Measurements from ENCODE around the gene ADGRG6.

Gene ADGRG6

DNA sequence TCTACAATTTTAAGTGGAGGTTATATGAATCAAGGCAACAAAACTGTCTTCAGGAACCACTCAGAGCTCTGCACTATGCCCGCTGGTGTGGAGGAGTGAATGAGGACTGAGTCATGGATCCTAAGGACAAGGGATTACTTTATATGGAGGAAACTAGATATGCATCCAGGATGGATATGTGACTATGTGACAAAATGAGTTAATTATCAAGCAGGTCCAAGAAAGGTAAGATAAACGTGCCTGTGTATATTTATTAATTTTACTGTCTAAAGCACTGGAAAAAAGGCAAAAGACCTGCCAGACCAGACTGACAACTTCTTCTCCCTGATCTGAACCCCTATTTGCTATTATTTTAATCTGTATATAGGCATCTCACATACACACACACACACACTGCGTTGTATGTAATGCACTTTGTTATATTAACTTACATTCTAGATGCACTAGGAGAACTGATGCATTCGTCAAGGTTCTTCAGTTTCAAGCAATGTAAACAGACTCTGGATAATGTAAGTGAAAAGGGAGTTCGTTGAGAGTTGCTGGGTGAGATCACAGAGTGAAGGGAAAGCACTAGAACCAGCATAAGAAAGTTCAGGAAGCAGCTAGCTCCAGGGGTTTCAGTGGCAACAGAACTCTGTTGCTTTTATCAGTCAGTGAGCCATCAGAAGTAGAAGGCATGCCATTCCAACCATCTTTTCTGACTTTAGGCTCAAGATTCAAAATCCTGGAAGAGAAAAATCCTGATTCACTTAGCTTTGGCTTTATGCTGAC lies 26.4 kb upstream of the ADGRG6 start:
- TF ChIP-seq POLR2AphosphoS5 (IDR thresholded peaks at IDR 0.05; ENCODE audit: low read depth, low read length), result no peak
- no peak for TF ChIP-seq TAF1 (IDR thresholded peaks at IDR 0.05; ENCODE audit: borderline replicate concordance, insufficient read depth, low read length)
- no peak for TF ChIP-seq SIN3A (IDR thresholded peaks at IDR 0.05; ENCODE audit: borderline replicate concordance, insufficient read depth, low read length)
- TF ChIP-seq, protein P1, sequence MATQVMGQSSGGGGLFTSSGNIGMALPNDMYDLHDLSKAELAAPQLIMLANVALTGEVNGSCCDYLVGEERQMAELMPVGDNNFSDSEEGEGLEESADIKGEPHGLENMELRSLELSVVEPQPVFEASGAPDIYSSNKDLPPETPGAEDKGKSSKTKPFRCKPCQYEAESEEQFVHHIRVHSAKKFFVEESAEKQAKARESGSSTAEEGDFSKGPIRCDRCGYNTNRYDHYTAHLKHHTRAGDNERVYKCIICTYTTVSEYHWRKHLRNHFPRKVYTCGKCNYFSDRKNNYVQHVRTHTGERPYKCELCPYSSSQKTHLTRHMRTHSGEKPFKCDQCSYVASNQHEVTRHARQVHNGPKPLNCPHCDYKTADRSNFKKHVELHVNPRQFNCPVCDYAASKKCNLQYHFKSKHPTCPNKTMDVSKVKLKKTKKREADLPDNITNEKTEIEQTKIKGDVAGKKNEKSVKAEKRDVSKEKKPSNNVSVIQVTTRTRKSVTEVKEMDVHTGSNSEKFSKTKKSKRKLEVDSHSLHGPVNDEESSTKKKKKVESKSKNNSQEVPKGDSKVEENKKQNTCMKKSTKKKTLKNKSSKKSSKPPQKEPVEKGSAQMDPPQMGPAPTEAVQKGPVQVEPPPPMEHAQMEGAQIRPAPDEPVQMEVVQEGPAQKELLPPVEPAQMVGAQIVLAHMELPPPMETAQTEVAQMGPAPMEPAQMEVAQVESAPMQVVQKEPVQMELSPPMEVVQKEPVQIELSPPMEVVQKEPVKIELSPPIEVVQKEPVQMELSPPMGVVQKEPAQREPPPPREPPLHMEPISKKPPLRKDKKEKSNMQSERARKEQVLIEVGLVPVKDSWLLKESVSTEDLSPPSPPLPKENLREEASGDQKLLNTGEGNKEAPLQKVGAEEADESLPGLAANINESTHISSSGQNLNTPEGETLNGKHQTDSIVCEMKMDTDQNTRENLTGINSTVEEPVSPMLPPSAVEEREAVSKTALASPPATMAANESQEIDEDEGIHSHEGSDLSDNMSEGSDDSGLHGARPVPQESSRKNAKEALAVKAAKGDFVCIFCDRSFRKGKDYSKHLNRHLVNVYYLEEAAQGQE (IDR thresholded peaks at IDR 0.05; ENCODE audit: insufficient read depth in 1 of 2, low read depth in 2 of 2, low read length in 2 of 2), result no peak
- no peak for TF ChIP-seq FOXP2 (optimal IDR thresholded peaks at IDR 0.05; ENCODE audit: borderline replicate concordance, extremely low read depth, extremely low read length, insufficient read depth)

DNA sequence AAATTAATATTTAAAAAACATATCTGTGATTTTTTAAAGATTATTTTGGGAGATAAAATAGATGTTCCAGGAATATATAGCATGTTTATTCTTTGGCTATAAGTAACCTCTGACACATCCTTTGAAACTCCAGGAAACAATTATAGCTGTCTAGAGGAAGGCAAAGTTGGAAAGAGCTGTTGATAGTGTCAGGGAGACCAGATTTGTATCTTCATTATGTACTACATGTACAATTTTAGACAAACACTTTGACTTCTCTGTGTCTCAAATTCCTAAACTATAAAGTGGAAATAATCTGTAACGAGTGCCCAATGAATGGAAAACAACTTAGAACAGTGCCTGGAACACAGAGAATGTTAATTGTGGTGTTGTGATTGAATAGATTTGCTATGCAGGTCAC lies 25.6 kb upstream of the ADGRG6 start:
- TF ChIP-seq POLR2AphosphoS5 (IDR thresholded peaks at IDR 0.05; ENCODE audit: low read depth, low read length) (no peak), FOXP2 (optimal IDR thresholded peaks at IDR 0.05; ENCODE audit: borderline replicate concordance, extremely low read depth, extremely low read length, insufficient read depth) (no peak), TAF1 (IDR thresholded peaks at IDR 0.05; ENCODE audit: borderline replicate concordance, insufficient read depth, low read length) (no peak)

DNA sequence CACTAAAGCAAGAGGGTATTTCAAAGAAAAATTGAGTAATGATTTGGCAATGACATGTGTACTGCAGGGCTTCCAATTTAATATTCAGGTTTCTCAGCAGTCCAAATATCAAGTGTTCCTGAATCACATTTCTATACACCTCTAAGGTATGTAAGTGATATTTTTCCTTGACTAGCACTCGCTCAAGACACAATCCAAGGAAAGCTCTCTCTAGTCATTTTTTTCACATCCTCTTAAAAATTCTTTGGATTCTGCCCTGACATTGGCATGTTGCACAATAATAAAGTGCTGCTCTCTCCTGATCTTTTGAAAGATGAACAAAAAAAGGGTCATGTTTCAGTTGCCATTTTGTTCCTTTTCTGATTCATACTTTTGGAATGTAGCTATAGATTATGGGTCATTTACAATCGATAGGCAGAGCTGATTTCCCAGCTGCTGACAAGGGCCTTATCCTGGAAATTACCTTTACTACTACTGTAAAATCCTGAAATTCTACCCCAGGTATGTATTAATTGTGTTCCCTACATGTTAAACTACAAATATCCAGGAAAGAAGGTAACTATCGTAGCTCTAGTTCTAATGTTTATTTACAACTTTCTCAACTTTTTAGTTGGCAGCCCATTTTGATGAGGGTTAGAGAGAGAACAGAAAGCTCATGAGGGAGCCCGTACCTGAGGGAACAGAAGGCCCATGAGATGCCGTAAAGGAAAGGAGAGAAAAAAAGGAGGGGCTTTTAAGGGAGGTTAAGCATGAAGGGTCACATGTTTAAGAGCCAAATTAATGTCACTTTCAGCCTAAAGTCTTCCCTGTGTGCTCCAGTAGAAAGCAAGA lies 22.2 kb upstream of the ADGRG6 start:
- TF ChIP-seq TAF1 (IDR thresholded peaks at IDR 0.05; ENCODE audit: borderline replicate concordance, insufficient read depth, low read length) (no peak), SIN3A (IDR thresholded peaks at IDR 0.05; ENCODE audit: borderline replicate concordance, insufficient read depth, low read length) (no peak), FOXP2 (optimal IDR thresholded peaks at IDR 0.05; ENCODE audit: borderline replicate concordance, extremely low read depth, extremely low read length, insufficient read depth) (no peak), POLR2AphosphoS5 (IDR thresholded peaks at IDR 0.05; ENCODE audit: low read depth, low read length) (no peak)
- TF ChIP-seq, protein P1 (IDR thresholded peaks at IDR 0.05; ENCODE audit: insufficient read depth in 1 of 2, low read depth in 2 of 2, low read length in 2 of 2), result no peak

DNA sequence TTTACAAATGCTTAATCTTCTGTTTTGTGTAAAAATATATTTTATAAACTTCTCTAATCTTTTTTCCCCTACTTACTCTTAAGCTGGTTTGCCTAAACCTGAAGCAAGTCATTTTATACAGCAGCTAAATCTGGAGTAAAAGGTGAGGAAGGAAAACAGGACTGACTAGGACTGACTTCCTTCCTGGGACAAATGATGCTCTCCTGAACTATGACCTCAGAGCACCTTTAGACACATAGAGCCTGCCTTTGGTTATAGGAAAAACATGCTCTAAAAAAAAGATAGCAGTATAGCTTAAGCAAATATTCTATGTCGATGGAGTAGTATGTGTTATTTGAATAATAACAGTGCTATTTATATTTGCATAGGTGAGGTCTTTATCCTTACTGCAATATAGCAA lies 21.5 kb upstream of the ADGRG6 start:
- no peak for TF ChIP-seq FOXP2 (optimal IDR thresholded peaks at IDR 0.05; ENCODE audit: borderline replicate concordance, extremely low read depth, extremely low read length, insufficient read depth)
- TF ChIP-seq, protein P1 (IDR thresholded peaks at IDR 0.05; ENCODE audit: insufficient read depth in 1 of 2, low read depth in 2 of 2, low read length in 2 of 2), result no peak
- no peak for TF ChIP-seq SIN3A (IDR thresholded peaks at IDR 0.05; ENCODE audit: borderline replicate concordance, insufficient read depth, low read length)
- TF ChIP-seq POLR2AphosphoS5 (IDR thresholded peaks at IDR 0.05; ENCODE audit: low read depth, low read length), result no peak
- no peak for TF ChIP-seq TAF1 (IDR thresholded peaks at IDR 0.05; ENCODE audit: borderline replicate concordance, insufficient read depth, low read length)

GRCh38 chr6:142280927-142281326 lies 20.9 kb upstream of the ADGRG6 start:
- TF ChIP-seq, protein P1 (IDR thresholded peaks at IDR 0.05; ENCODE audit: insufficient read depth in 1 of 2, low read depth in 2 of 2, low read length in 2 of 2), result no peak
